Stimulated activated CD8-positive, alpha-beta memory T cell treated with anti-CD3 and anti-CD28 coated beads, Interleukin-7, amount 100 ng/mL, for 24 hours (primary cell): ENCODE measurements around the gene SPECC1.
"Not testable (repeated sequence)": the region's sequence is repeated elsewhere in the genome, so short reads cannot be mapped to it uniquely, and the experiment has no call there.

ENCODE experiments used
- DNase-seq: peaks from one replicate; pipeline ENCODE4 v3.0.0-alpha.2; 2020; ENCODE audit warnings: low read depth

SPECC1 gene

DNA sequence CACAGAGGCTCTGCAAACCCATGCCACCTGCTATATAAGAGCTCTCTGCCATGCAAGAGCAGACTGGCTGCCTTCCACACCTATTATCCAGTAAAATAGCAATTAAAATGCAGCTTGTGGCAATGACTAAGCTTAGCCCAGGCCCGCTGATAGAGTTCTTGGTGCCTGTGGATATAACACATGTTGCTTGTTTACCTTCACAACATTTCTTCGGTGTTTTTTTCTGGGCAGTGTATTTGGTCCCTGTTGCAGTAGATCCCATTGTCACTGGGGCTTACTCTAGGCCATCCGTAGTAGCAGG is 63.5 kb downstream of the SPECC1 start:
- DNase-seq, result no peak

DNA sequence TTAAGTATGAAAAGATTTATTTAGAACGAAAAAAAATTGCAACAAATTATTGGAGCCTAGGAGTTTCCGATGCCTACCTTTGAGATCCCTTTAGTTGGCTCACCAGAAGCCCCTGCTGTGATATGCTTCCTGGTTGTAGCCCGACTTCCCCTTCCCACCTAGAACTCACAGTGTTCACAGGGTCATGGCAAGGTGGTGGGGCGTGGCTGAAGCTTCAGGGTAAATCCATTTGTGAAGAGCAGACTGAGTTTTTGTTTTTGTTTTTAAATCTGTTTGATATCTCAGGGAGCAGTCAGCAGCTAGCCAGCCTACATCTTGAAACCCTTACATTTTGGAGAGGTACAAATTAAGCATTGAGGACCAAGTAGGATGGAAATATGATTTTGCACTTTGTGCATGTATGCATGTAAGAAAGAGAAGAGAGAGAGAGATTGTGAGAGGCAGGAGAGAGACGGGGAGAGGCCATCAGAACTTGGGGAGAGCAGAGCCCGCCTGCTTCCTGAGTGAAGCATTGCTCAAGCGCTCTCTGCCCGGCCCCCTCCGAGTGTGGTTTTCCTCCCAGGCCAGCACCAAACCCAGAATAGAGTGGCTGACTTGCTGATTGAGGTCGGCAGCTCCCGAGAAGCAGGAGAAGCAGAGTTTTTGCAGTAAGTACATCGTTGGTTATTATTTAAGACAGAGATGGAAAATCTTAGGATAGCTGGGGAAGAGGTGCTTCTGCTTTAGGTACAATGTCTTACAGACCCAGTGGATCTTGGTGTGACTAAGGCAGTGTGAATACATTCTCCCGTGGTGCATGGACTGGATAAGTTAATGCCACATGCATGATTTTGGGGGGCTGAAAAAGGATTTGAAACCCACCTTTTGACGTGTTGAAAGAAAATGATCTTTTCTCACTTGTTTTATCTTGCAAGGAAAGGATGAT is 64.2 kb downstream of the SPECC1 start:
- no peak for DNase-seq

DNA sequence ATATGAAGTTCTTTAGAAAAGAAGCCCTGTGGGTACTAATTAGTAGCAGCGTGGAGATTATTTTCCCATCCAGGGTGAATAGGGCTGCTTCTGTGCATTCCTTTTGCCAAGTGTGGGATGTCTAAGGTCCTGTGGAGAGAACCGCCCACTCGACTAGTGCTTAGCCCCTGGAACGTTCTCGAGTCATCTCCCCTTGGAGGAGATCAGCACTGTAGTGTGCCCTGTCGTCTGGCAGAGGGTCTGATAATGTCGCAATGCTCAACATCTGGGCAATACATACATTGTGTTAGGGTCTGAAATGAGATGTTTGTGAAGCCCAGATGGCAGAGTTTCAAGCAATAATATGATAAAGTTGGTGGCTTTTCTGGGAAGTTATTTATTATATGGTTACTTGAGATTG is 64.8 kb downstream of the SPECC1 start:
- DNase-seq, result no peak

DNA sequence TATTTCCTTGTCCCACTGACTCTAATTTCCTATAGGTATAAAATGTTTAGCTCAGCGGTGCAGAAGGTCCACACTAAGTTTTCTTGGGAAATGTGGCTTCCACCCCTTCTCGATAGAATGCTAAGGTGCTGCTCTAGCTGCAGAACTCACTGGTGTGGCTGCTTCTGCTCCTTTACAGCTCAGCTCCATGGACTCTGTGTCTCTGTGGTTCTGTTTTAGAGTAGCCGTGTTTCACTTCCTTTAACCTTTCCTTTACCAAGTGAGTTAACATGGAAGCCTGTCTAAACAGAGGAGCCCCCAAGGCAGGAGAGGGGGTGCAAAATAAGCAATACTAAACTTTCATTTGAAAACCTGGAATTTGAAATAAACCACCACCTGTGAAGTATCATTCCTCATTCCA is 65.3 kb downstream of the SPECC1 start:
- no peak for DNase-seq

DNA sequence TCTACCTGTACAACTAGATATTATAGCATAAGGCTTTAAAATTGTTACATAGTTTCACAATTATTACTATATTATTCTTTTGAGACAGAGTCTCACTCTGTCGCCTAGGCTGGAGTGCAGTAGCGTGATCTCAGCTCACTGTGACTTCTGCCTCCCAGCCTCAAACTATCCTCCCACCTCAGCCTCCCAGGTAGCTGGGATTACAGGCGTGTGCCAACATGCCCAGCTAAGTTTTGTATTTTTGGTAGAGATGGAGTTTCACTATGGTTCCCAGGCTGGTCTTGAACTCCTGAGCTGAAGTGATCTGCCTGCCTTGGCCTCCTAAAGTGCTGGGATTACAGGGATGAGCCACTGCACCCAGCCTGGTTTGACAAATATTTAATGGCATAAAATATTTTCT is 67.0 kb downstream of the SPECC1 start:
- not testable (repeated sequence) for DNase-seq

DNA sequence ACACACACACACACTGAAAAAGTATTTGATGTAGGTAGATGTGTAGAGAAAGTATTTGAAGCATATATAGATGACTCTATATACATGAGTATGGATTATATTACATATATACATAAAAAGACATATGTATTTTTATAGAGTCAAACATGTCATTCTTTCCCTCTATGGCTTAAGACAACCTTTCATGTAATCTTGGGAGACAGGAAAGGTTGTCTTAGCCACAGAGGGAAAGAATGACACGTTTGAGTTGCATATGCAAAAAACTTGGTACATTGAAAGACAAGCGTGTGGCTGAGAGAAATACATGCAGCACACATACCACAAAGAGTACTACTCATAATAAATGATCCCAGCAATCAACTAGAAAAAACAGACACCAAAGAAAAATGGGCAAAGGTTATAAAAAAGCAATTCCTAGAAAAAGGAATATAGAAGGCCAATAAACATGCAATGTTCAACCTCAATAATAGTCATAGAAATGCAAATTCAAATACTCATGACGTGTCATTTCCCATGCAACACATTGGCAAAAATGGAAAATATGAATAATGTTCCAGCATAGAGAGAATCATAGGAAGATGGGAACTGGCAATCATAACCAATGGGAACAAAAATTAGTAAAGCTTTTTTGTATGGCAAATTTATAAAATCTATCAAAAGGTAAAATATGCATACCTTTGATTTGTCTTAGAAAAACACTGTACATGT is 69.0 kb downstream of the SPECC1 start:
- DNase-seq, result no peak

DNA sequence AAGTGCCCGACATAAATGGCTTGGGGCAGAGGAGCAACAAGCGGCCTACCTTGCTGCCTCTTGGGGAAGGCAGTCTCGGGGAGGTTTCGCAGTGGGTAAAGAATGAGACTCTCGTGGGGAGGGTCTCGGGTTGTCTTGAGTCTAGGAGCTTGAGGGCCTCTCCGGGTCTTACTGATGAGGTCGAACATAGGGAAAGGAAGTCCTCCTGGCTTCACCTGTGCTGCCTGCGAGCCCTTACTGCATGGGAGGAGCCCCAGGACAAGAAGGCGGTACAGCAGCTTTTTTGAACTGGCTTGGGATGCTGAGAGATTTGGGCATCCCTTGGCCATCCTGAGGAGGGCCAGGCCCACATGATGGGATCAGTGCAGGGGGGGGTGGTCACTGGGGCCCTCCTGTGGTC is 71.4 kb downstream of the SPECC1 start:
- DNase-seq, result no peak

DNA sequence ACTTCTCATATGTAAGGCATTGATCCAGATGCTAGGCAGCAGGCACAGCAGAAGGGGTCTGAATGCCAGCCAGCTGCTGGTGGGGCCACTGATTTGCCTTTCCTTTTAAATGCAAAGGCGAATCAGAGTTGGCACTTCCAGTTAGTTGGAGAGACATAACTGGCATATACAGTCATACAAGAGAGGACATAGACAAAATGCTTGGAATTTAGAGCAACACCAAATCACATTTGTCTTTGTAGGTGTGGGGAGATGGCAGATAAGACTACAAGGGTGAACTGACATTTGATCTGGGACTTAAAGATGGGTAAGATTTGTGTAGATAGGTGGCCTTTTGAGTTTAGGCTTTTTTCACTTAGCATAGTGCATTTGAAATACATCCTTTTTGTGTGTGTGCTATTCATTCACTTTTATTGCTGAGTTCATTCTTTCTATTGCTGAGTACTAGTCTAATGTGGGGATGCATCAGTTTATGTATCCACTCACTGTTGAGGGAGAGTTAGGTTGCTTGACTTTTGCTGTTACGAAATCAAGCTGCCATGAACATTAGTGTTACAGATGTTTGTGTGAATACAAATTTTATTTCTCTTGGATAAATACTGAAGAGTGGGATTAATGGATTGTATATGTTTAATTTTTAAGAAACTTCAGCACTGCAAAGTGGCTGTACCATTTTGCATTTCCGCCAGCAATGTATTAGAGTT is 74.1 kb downstream of the SPECC1 start:
- no peak for DNase-seq

DNA sequence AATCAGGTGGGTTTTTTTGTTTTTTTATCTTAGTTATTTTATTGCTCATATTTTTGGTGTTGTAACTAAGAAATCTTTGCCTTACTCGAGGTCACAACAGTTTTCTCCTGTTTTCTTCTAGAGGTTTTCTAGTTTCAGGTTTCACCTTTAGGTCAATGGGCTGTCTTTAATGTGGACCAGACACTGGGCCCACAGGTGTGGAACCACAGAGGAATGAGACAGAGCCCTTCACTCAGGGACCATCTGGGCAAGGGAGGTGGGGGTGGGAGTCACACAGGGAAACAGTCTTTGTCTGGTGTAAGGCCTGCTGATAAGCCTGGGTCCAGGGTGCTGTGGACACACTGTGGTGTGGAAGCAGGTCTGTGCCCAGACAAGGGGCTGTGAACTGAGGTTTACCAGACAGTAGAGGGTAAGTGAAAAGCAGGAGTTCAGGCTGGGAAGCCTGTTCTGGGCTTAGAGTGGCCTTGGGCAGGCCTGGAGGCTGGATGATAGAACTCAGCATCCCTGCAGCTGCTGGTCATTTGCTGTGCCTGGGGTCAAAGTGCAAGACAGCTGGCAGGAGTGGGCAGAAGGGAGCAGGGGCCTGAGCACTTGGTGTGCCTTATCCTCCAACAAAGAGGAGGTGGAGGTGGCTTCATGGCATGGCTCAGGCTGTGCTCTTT is 75.6 kb downstream of the SPECC1 start:
- no peak for DNase-seq

DNA sequence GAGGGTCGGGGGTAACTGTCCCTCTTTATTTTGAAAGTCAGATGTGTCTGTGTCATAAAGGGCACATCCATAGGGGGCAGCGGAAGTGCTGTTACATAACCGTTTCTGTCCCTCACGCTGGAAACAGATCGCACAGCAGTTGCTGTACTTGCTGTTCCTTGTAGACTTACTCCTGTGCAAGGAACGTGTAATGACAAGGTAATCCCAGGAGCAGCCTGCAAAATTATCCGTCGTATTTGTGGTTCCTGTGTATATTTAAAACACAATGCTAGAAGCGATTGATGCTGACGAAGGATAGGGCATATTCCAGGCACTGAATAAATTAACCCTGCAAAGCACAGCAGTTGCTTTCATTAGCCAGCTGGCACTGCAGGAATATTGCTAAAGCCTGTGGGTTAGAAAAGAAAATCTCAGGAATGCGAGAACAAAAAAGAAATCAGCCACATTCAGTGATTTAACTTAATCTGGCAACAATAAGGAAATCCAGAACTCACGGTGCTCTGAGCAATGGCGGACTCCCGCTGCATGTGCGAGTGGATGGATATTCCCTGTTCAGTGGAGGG is 76.2 kb downstream of the SPECC1 start:
- no peak for DNase-seq

DNA sequence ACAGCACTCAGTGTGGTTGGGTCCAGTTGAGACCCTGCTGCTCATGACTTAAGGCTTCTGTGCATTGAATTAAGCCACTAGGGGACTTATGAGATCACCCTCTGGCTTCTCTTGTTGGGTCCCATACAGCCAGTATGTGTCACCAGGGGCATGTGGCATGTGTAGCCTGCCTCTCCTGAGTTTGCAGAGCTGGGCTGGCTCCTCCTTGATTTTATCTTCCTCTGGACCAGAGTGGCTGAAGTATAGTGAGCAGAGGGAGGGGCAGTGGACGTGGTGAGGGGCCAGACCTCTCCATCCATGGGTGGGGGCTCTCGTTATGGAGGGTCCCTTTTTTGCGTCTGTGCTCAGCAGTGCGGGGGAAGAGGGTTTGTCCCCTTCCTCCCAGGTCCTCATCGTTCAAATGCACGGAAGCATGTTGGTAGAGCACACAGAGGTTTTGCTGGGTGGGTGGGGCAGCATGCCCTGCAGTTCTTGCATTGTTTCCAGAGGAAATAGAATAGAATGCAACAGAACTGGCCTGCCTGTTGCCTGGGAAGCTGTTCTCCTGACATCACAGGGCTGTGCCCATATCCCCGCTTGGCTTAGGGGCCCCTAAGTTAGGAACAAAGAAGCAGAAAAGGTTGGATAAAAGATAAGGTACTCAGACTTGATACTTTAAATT is 77.4 kb downstream of the SPECC1 start:
- DNase-seq, result no peak

DNA sequence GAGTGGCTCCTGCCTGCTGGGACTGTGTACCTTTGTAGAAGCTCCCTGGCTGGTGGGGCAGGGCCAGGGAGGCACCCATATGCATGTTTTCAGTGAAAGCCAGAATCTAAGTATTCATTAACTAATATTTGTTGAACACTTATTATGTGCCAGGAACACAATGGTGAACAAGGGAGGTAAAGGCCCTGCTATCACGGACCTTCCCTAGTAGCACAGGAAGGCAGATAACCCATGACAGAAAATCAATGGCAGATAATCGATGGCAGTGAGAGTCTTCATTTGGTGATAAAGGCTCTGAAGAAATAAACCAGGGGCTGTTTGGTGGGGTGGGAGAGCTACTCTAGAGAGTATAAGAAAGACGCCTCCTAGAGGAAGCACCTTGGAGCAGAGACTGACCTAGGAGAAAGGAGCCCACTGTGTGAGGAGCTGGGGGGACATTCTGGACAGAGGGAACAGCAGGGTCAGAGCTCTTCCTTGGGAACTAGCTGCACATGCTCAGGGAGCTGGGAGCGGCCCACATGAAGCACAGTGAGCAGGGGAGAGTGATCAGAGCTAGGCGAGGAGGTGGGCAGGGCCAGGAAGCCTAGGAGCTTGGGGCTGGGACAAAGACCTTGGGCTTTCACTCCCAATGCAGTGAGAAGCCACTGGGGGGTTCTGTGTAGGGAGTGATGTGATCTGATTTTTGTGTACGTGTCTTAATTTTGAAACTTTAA is 78.5 kb downstream of the SPECC1 start:
- no peak for DNase-seq

DNA sequence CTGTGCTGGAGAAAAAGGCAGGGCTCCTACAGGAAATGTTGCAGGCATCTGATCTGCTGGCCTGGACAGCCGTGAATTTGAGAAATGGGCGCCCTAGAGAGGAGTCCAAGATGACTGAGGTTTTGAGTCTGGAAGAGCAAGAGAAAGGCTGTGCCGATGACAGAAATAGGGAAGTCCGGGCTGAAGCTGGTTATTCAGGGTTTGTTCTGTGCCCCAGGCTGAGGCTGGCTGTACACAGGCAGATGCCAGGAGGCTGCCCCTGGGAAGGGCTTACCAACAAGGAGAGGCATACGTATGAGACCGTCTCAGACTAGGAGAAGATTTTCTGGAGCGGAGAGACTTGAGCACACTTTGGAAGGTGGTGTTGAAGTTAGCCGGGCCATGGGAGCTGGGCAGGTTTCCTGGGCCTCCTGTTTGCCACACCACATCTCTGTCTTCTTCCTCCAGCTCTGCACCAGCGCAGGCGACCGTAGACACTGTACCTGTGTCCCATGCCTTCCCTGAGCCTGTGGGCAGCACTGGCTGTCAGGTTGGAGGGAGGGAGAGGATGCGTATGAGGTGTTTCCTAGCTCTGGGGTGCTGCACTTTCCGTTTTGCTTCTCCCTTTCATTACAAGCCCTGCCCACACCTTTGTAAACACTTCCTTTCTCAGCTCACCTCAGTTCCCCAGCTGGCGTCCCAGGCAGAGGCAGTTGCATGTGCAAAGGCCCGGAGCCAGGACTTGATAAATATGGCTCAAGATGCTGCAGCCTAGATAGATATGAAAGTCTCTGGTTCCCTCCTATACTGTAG is 80.8 kb downstream of the SPECC1 start:
- DNase-seq, result no peak

DNA sequence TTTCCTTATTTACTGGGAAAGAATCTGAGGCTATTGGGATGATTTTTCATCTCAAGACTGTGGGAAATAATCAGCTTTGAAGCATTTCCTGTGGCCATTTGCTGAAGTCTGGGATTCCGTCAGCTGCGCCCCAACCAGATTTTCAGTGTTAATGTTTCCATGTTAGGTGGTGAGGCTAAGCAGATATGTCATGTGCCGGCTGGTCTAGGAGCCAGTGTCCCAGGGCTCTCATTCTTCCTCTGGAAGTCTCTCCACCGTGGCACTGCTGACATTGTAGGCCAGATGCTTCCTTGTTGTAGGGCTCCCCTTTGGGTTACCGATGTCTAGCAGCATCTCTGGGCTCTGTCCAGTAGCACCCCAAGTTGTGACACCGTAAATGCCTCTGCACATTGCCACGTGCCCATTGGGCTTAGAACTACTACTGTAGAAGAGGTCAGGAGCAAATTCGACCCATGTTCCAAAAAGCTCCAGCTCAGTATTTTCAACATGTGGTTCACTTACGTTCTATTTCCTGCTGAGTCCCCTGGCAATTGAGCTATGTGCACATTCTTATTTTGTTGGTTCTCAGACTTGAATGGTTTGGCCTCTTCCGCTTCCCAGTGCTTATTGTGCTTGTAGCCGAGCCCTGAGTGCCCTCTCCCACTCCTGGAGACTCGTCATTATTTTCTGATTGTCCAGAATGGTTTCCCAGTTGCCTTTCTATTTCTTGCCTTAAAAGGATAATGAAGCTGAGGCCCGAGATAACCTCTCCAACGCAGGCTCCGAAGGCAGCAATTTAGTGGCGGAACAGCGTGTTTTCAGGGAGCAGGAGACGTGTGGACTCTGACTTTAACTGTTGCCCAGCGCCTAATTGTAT is 82.2 kb downstream of the SPECC1 start:
- no peak for DNase-seq

DNA sequence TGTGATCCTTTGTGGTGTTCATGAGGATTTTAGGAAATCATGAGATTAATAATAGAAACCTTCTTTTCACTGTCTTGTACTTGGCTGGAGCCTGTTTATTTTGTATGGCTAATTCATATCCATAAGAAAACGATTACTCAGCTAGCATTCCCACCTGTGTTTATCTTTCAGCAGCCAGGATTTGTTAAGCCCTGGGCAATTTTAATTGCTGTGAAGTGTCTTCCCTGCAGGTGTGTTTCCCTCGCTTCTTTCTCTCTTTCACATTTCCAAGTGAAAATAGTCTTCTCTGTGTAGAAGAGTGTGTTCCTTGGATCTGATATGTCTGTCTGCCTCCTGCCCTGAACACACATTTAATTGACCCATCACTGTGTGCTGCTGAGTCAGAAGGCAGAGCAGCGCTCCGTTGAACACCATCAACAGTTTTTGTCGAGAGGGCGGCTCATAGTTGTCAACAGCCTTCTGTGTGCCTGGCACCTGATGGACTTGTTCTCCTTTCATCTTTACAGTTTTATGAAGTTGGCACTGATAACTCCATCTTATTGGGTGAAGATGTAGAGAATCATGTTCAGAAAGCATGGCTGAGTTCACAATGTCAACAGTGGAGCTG is 83.2 kb downstream of the SPECC1 start:
- no peak for DNase-seq

DNA sequence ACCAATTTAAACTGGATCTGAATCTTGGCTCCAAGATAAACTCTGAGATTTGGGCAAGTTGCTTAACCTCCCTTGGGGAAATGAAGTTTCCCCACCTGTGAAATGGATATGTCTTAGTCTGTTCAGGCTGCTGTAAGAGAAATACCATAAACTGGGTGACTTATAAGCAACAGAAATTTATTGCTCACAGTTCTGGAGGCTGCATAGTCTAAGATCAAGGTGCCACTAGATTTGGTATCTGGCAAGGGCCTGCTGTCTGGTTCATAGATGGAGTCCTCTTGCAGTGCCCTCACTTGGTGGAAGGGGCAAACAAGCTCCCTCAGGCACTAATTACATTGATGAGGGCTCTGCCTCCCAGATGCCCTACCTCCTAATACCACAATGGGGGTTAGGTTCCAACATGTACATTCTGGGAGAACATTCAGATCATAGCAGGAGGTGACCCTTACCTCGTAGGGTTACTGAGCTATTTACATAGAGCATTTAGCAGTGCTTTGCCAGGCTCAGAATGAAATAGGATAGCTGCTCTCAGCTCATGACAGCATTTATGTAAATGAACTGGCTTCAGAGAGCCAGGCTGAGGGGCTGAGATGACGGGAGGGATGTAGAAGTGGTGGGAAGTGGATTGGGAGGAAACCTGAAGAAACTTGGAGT is 83.9 kb downstream of the SPECC1 start:
- no peak for DNase-seq

DNA sequence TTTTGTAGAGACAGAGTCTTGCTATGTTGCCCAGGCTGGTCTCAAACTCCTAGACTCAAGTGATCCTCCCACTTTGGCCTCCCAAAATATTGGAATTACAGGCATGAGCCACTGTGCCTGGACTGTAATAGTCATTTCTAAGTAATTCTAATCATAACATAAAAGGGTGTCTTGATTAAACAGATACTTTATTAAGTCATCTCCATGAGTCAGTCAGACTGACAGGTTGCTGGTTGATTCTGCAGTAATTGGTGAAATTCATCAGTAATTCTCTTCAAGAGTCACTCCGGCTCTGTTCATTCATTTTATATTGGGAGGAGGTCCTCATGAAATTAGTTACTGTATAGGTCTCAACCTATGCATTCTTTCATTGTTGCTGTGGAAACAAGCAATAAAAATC is 85.6 kb downstream of the SPECC1 start:
- no peak for DNase-seq
